ENCODE measurements around the gene KIAA0825. TPM values are rescaled to one million over a fixed set of nuclear protein-coding genes. Genes with fewer than 3 reads are reported as not detected.

The KIAA0825 gene
- total RNA-seq, 1 experiment from 2014 or later = 1.6 TPM

DNA sequence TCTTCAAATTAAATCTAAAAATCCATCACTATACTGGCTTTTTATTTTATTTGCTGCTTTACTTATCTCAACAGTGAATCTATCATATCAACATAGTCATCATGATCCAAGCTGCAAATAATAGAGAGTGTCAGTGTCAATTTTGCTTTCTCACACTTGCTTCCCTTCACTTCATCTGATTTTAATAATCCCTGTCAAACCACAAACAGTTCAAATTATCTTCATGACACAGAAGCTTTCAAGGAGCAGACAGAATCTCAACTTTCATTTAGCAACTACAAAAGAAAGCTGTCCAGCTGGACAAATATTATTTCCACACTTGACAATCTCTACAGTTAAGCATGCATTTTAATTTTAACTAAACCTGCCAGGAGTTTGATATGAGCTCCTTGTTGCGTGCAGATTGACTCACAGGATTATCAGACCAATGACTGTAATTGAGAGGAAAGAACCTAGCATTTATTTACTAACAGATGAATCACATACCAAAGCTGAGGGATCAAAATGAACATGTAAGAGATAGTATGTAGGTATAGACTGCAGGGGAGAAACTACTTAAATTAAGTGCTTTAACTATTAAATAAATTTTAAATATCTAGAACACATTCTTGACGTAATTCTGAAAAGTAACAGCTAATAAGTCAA is 56.0 kb downstream of the KIAA0825 start:
- intact Hi-C loops (cut with micrococcal nuclease; ENCODE audit: unreplicated experiment) = no loop called here
- CTCF ChIA-PET = no interaction called here
- no peak for ATAC-seq

DNA sequence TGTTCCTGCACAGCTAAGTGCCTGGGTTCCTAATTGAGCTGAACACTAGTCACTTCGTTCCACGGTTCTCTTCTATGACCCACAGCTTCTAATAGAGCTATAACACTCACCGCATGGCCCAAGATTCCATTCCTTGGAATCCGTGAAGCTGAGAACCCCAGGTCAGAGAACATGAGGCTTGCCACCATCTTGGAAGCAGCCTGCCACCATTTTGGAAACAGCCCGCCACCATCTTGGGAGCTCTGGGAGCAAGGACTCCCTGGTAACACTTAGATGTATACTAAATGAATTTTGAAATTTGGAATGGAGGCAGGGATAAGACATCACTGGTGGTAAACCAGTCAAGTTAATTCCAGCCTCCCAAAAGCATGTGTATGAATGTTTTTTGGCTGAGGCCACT is 60.4 kb downstream of the KIAA0825 start:
- H3K27me3 ChIP-seq (ENCODE audit: control insufficient read depth, insufficient read depth, low read length) = no peaks in the 10 kb centered on the region
- TF ChIP-seq POLR2AphosphoS5 (IDR thresholded peaks at IDR 0.05; ENCODE audit: low read depth, low read length) (no peak), SIN3A (IDR thresholded peaks at IDR 0.05; ENCODE audit: borderline replicate concordance, insufficient read depth, low read depth, low read length) (no peak), TCF7L2 (IDR thresholded peaks at IDR 0.05; ENCODE audit: low read depth, low read length) (no peak)
- TF ChIP-seq, protein P1, sequence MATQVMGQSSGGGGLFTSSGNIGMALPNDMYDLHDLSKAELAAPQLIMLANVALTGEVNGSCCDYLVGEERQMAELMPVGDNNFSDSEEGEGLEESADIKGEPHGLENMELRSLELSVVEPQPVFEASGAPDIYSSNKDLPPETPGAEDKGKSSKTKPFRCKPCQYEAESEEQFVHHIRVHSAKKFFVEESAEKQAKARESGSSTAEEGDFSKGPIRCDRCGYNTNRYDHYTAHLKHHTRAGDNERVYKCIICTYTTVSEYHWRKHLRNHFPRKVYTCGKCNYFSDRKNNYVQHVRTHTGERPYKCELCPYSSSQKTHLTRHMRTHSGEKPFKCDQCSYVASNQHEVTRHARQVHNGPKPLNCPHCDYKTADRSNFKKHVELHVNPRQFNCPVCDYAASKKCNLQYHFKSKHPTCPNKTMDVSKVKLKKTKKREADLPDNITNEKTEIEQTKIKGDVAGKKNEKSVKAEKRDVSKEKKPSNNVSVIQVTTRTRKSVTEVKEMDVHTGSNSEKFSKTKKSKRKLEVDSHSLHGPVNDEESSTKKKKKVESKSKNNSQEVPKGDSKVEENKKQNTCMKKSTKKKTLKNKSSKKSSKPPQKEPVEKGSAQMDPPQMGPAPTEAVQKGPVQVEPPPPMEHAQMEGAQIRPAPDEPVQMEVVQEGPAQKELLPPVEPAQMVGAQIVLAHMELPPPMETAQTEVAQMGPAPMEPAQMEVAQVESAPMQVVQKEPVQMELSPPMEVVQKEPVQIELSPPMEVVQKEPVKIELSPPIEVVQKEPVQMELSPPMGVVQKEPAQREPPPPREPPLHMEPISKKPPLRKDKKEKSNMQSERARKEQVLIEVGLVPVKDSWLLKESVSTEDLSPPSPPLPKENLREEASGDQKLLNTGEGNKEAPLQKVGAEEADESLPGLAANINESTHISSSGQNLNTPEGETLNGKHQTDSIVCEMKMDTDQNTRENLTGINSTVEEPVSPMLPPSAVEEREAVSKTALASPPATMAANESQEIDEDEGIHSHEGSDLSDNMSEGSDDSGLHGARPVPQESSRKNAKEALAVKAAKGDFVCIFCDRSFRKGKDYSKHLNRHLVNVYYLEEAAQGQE (IDR thresholded peaks at IDR 0.05; ENCODE audit: insufficient read depth in 1 of 2, low read depth in 2 of 2, low read length in 1 of 2) = no peak
- TF ChIP-seq, protein P2, sequence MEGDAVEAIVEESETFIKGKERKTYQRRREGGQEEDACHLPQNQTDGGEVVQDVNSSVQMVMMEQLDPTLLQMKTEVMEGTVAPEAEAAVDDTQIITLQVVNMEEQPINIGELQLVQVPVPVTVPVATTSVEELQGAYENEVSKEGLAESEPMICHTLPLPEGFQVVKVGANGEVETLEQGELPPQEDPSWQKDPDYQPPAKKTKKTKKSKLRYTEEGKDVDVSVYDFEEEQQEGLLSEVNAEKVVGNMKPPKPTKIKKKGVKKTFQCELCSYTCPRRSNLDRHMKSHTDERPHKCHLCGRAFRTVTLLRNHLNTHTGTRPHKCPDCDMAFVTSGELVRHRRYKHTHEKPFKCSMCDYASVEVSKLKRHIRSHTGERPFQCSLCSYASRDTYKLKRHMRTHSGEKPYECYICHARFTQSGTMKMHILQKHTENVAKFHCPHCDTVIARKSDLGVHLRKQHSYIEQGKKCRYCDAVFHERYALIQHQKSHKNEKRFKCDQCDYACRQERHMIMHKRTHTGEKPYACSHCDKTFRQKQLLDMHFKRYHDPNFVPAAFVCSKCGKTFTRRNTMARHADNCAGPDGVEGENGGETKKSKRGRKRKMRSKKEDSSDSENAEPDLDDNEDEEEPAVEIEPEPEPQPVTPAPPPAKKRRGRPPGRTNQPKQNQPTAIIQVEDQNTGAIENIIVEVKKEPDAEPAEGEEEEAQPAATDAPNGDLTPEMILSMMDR (IDR thresholded peaks at IDR 0.05) = no peak
- H3K4me3 ChIP-seq (ENCODE audit: low read depth in 2 of 2, low read length in 2 of 2) = no peak overlapping the region
- no TSS peak for BruUV-seq (replicated peaks)
- intact Hi-C loops (cut with micrococcal nuclease; ENCODE audit: unreplicated experiment) (no loop called here), in situ Hi-C loops (cut with HindIII; ENCODE audit: low pct_unique_long_range_greater_than_20kb, low sequenced_read_pairs) (no loop called here)
- POLR2A ChIA-PET = no interaction called here
- ATAC-seq (no peak), DNase-seq (ENCODE audit: low read depth, low spot score) (no peak)
- H3K9me3 ChIP-seq (ENCODE audit: control insufficient read depth, insufficient read depth, low read depth, low read length) = no peaks in the 10 kb centered on the region
- no peaks in the 10 kb centered on the region for H3K36me3 ChIP-seq (ENCODE audit: control insufficient read depth, insufficient read depth, low read length)
- no peak overlapping the region for H3K27ac ChIP-seq (ENCODE audit: low read length)
- H3K4me1 ChIP-seq (ENCODE audit: control insufficient read depth, insufficient read depth, low read length) = no peaks in the 10 kb centered on the region
- CTCF ChIA-PET = no interaction called here

More for the DNA sequence above, 56.0 kb downstream of the KIAA0825 start:
- Histone ChIP-seq H3K27me3 (ENCODE audit: control insufficient read depth, insufficient read depth, low read length) (no peaks in the 10 kb centered on the region), H3K4me3 (ENCODE audit: low read depth in 2 of 2, low read length in 2 of 2) (no peak overlapping the region), H3K36me3 (ENCODE audit: control insufficient read depth, insufficient read depth, low read length) (no peaks in the 10 kb centered on the region), H3K27ac (ENCODE audit: low read length) (no peak overlapping the region), H3K4me1 (ENCODE audit: control insufficient read depth, insufficient read depth, low read length) (no peaks in the 10 kb centered on the region), H3K9me3 (ENCODE audit: control insufficient read depth, insufficient read depth, low read depth, low read length) (no peaks in the 10 kb centered on the region)
- no TSS peak for BruUV-seq (replicated peaks)
- TF ChIP-seq, protein P1 (IDR thresholded peaks at IDR 0.05; ENCODE audit: insufficient read depth in 1 of 2, low read depth in 2 of 2, low read length in 1 of 2) = no peak
- TF ChIP-seq SIN3A (IDR thresholded peaks at IDR 0.05; ENCODE audit: borderline replicate concordance, insufficient read depth, low read depth, low read length) (no peak), TCF7L2 (IDR thresholded peaks at IDR 0.05; ENCODE audit: low read depth, low read length) (no peak), POLR2AphosphoS5 (IDR thresholded peaks at IDR 0.05; ENCODE audit: low read depth, low read length) (no peak)
- TF ChIP-seq, protein P2 (IDR thresholded peaks at IDR 0.05) = no peak
- POLR2A ChIA-PET = no interaction called here
- no peak for DNase-seq (ENCODE audit: low read depth, low spot score)
- in situ Hi-C loops (cut with HindIII; ENCODE audit: low pct_unique_long_range_greater_than_20kb, low sequenced_read_pairs) = no loop called here

Data from Panc1 (cell line).